Measurements from ENCODE around the gene RGS13. TPM values are rescaled to one million over a fixed set of nuclear protein-coding genes. Genes with fewer than 3 reads are reported as not detected.

RGS13 gene
- total and polyA plus RNA-seq, 10 of the 15 experiments (the other 5 are each of a cell fraction or from before 2014, with no cell fraction given): 0.23 to 16.0 (median 0.36) TPM; not detected in 1

GRCh38 chr1:192588546-192588945 lies 47.4 kb upstream of the RGS13 start:
- RAD21 ChIA-PET (ENCODE audit: unreplicated experiment): interaction anchor here (1.5 kb wide), 1 partner anchor 21 kb away, joined by 4 read pairs; no protein-coding TSS in a partner anchor

GRCh38 chr1:192589813-192590212 lies 46.1 kb upstream of the RGS13 start:
- FAIRE-seq (no peak), DNase-seq (ENCODE audit: low read depth, low spot score) (no peak), ATAC-seq (no peak)
- H3K4me3 ChIP-seq: no peak overlapping the region
- ChIA-PET SMC1A (ENCODE audit: uncharacterized antibody, unreplicated experiment) (interaction anchor here (1.0 to 13.5 kb wide), 4 partner anchors 11 to 112 kb away, joined by 3 to 175 read pairs (median 4); no protein-coding TSS in a partner anchor), RAD21 (ENCODE audit: unreplicated experiment) (interaction anchor here (0.9 to 1.0 kb wide), 2 partner anchors 112 to 115 kb away, joined by 3 read pairs; no protein-coding TSS in a partner anchor), CTCF (interaction anchor here (1.1 kb wide), 1 partner anchor 11 kb away, joined by 3 read pairs; no protein-coding TSS in a partner anchor), POLR2A (no interaction called here)
- H4K20me1 ChIP-seq (ENCODE audit: control insufficient read depth, insufficient read depth): no peaks in the 10 kb centered on the region
- H3K4me2 ChIP-seq (ENCODE audit: control insufficient read depth, insufficient read depth): no peak overlapping the region
- BruUV-seq (replicated peaks): no TSS peak
- H3K27me3 ChIP-seq (replicated peaks in 1 of 2; ENCODE audit: control insufficient read depth in 2 of 2, insufficient read depth in 2 of 2, low read length in 1 of 2): no peaks in the 10 kb centered on the region
- H3K79me2 ChIP-seq (ENCODE audit: control insufficient read depth, insufficient read depth, low read length): no peaks in the 10 kb centered on the region
- TF ChIP-seq ZNF384 (IDR thresholded peaks at IDR 0.05; ENCODE audit: borderline replicate concordance, low read depth, low read length) (no peak), ZBTB40 (IDR thresholded peaks at IDR 0.05; ENCODE audit: borderline replicate concordance) (no peak), RB1 (IDR thresholded peaks at IDR 0.05; ENCODE audit: borderline replicate concordance) (no peak), MEF2A (IDR thresholded peaks at IDR 0.05; ENCODE audit: insufficient read depth, low read depth, low read length) (no peak), BCL3 (IDR thresholded peaks at IDR 0.05; ENCODE audit: borderline replicate concordance, insufficient read depth, low read depth, low read length, poor library complexity, severe bottlenecking) (no peak), MTA2 (IDR thresholded peaks at IDR 0.05; ENCODE audit: low read depth) (no peak), IRF4 (IDR thresholded peaks at IDR 0.05; ENCODE audit: low read depth, low read length) (no peak)
- 64% methylated on average over 3 of the region's 3 CpGs for WGBS (ENCODE audit: insufficient coverage, insufficient replicate concordance, low lambda C conversion rate, missing lambda C conversion rate)
- H2AFZ ChIP-seq (ENCODE audit: control insufficient read depth, low read depth, low read length): no peak overlapping the region
- intact Hi-C loops (cut with micrococcal nuclease; ENCODE audit: unreplicated experiment): no loop called here
- H3K9ac ChIP-seq (ENCODE audit: control insufficient read depth, insufficient read depth, low read length): no peak overlapping the region
- in situ Hi-C loops (cut with MboI): no loop called here
- no peaks in the 10 kb centered on the region for H3K36me3 ChIP-seq (ENCODE audit: control insufficient read depth in 2 of 2, insufficient read depth in 2 of 2, low read length in 1 of 2)
- H3K27ac ChIP-seq (ENCODE audit: control insufficient read depth, insufficient read depth): no peak overlapping the region
- H3K4me1 ChIP-seq (ENCODE audit: control insufficient read depth, insufficient read depth, low read length): no peaks in the 10 kb centered on the region
- no peaks in the 10 kb centered on the region for H3K9me3 ChIP-seq (replicated peaks; ENCODE audit: control insufficient read depth, insufficient read depth, low read length)

More at GRCh38 chr1:192588546-192588945, 47.4 kb upstream of the RGS13 start:
- H3K4me1 ChIP-seq (ENCODE audit: control insufficient read depth, insufficient read depth, low read length): no peaks in the 10 kb centered on the region
- H3K9me3 ChIP-seq (replicated peaks; ENCODE audit: control insufficient read depth, insufficient read depth, low read length): no peaks in the 10 kb centered on the region
- no peak overlapping the region for H3K4me3 ChIP-seq
- no peak overlapping the region for H2AFZ ChIP-seq (ENCODE audit: control insufficient read depth, low read depth, low read length)
- no peak for FAIRE-seq
- in situ Hi-C loops (cut with MboI) (no loop called here), intact Hi-C loops (cut with micrococcal nuclease; ENCODE audit: unreplicated experiment) (no loop called here)
- SMC1A ChIA-PET (ENCODE audit: uncharacterized antibody, unreplicated experiment): interaction anchor here (1.1 to 13.5 kb wide), 4 partner anchors 17 to 111 kb away, joined by 3 to 175 read pairs (median 4); no protein-coding TSS in a partner anchor
- POLR2A ChIA-PET: interaction anchor here (1.7 to 2.6 kb wide), 2 partner anchors 8 to 11 kb away, joined by 4 to 7 read pairs; no protein-coding TSS in a partner anchor
- no TSS peak for BruUV-seq (replicated peaks)
- no peak overlapping the region for H3K9ac ChIP-seq (ENCODE audit: control insufficient read depth, insufficient read depth, low read length)
- H3K36me3 ChIP-seq (ENCODE audit: control insufficient read depth in 2 of 2, insufficient read depth in 2 of 2, low read length in 1 of 2): no peaks in the 10 kb centered on the region
- H3K79me2 ChIP-seq (ENCODE audit: control insufficient read depth, insufficient read depth, low read length): no peaks in the 10 kb centered on the region
- no peak overlapping the region for H3K4me2 ChIP-seq (ENCODE audit: control insufficient read depth, insufficient read depth)
- CTCF ChIA-PET: interaction anchor here (0.6 to 1.7 kb wide), 5 partner anchors 9 to 114 kb away, joined by 3 to 5 read pairs (median 3); no protein-coding TSS in a partner anchor
- H3K27ac ChIP-seq (ENCODE audit: control insufficient read depth, insufficient read depth): no peak overlapping the region
- DNase-seq (ENCODE audit: low read depth, low spot score): no peak
- H4K20me1 ChIP-seq (ENCODE audit: control insufficient read depth, insufficient read depth): no peaks in the 10 kb centered on the region
- ATAC-seq: no peak
- WGBS (ENCODE audit: insufficient coverage, insufficient replicate concordance, low lambda C conversion rate, missing lambda C conversion rate): 19% methylated on average over 1 of the region's 1 CpG
- H3K27me3 ChIP-seq (replicated peaks in 1 of 2; ENCODE audit: control insufficient read depth in 2 of 2, insufficient read depth in 2 of 2, low read length in 1 of 2): no peaks in the 10 kb centered on the region
- TF ChIP-seq SPI1 (IDR thresholded peaks at IDR 0.05; ENCODE audit: borderline replicate concordance, insufficient read depth, low read depth, low read length): no peak
- TF ChIP-seq BRCA1 (IDR thresholded peaks at IDR 0.05; ENCODE audit: low read depth, low read length): no peak
- no peak for TF ChIP-seq FOXK2 (IDR thresholded peaks at IDR 0.05)
- TF ChIP-seq JUND (IDR thresholded peaks at IDR 0.05; ENCODE audit: low read depth, low read length): no peak
- TF ChIP-seq ZNF622 (IDR thresholded peaks at IDR 0.05): no peak
- no peak for TF ChIP-seq PAX8 (IDR thresholded peaks at IDR 0.05)
- no peak for TF ChIP-seq RAD51 (IDR thresholded peaks at IDR 0.05)
- no peak for TF ChIP-seq EED (IDR thresholded peaks at IDR 0.05; ENCODE audit: low read depth)
- no peak for TF ChIP-seq BMI1 (IDR thresholded peaks at IDR 0.05; ENCODE audit: borderline replicate concordance)
- TF ChIP-seq TBL1XR1 (IDR thresholded peaks at IDR 0.05; ENCODE audit: low read depth, low read length): no peak
- TF ChIP-seq SMARCA5 (IDR thresholded peaks at IDR 0.05): no peak
- TF ChIP-seq TCF3 (IDR thresholded peaks at IDR 0.05; ENCODE audit: borderline replicate concordance, insufficient read depth, low read depth, low read length): no peak
- no peak for TF ChIP-seq IRF4 (IDR thresholded peaks at IDR 0.05; ENCODE audit: low read depth, low read length)
